Keratinocyte (primary cell): Measurements from ENCODE around the gene CCNA2.

Experiments used
- CTCF ChIP-seq, 3 experiments: IDR thresholded peaks in 1 of 3; conservative IDR thresholded peaks in 1 of 3; optimal IDR thresholded peaks in 1 of 3; 2 replicates in 2 of 3; 3 replicates in 1 of 3; pipeline versions ENCODE3 to v1.5.1; 2011; ENCODE audit warnings: low read length in 3 of 3, mild to moderate bottlenecking in 3 of 3, moderate library complexity in 2 of 3, control low read depth in 1 of 3, inconsistent platforms in 1 of 3; ENCODE audit not compliant: insufficient read depth in 2 of 3; ENCODE audit errors: extremely low read depth in 1 of 3
- EZH2 ChIP-seq: IDR thresholded peaks from one replicate; pipeline ENCODE4 v1.6.1; 2012; ENCODE audit warnings: inconsistent platforms, mild to moderate bottlenecking, low read length, moderate library complexity

GRCh38 chr4:121784401-121784800, 39.3 kb downstream of the CCNA2 start:
- no peak for TF ChIP-seq CTCF (optimal IDR thresholded peaks at IDR 0.05 in 1 of 3, IDR thresholded peaks at IDR 0.05 in 1 of 3, conservative IDR thresholded peaks at IDR 0.05 in 1 of 3; ENCODE audit: extremely low read depth in 1 of 3, insufficient read depth in 2 of 3, low read length in 3 of 3)
- no peak for TF ChIP-seq EZH2
